Karpas-422 (cell line): Measurements from ENCODE around the gene UBE3D. TPM values are rescaled to one million over a fixed set of nuclear protein-coding genes. Genes with fewer than 3 reads are reported as not detected.

Source experiments
- DNase-seq: peaks from one replicate; pipeline ENCODE4 v3.0.0-alpha.2; 2015
- H2AFZ ChIP-seq: fragments of 200-600 bp; sonication (generic); 2 replicates; pipeline ENCODE4 v1.6.1; 2014; ENCODE audit warnings: antibody characterized with exemption, low read length, mixed read lengths
- H3K27ac ChIP-seq: fragments of 200-600 bp; sonication (generic); 2 replicates; pipeline ENCODE4 v1.5.1; 2014; ENCODE audit warnings: mild to moderate bottlenecking, low read length, moderate library complexity
- H3K27me3 ChIP-seq: fragments of 200-600 bp; sonication (generic); 2 replicates; pipeline ENCODE4 v1.6.1; 2014; ENCODE audit warnings: low read length, mixed read lengths
- H3K36me3 ChIP-seq: fragments of 200-600 bp; sonication (generic); 2 replicates; pipeline ENCODE4 v1.6.1; 2014; ENCODE audit warnings: low read length, mixed read lengths; ENCODE audit not compliant: insufficient read depth
- H3K4me1 ChIP-seq: fragments of 200-600 bp; sonication (generic); 2 replicates; pipeline ENCODE4 v1.6.1; 2014; ENCODE audit warnings: mild to moderate bottlenecking, low read length, mixed read lengths
- H3K4me2 ChIP-seq: fragments of 200-600 bp; sonication (generic); 2 replicates; pipeline ENCODE4 v1.6.1; 2014; ENCODE audit warnings: low read length, low read depth, mild to moderate bottlenecking; ENCODE audit not compliant: poor library complexity, severe bottlenecking
- H3K4me3 ChIP-seq: fragments of 200-600 bp; sonication (generic); 2 replicates; pipeline ENCODE4 v1.5.1; 2014; ENCODE audit warnings: mild to moderate bottlenecking, antibody characterized with exemption, low read length, mixed read lengths
- H3K79me2 ChIP-seq: fragments of 200-600 bp; sonication (generic); 2 replicates; pipeline ENCODE4 v1.6.1; 2014; ENCODE audit warnings: mild to moderate bottlenecking, low read length, mixed read lengths
- H3K9ac ChIP-seq: fragments of 200-600 bp; sonication (generic); 2 replicates; pipeline ENCODE4 v1.6.0; 2014; ENCODE audit warnings: low read length
- H3K9me2 ChIP-seq: fragments of 200-600 bp; sonication (generic), shearing (Covaris generic); replicated peaks from 2 replicates; pipeline ENCODE4 v1.6.0; 2014; ENCODE audit warnings: mild to moderate bottlenecking, low read length, moderate library complexity; ENCODE audit not compliant: insufficient read depth
- H3K9me3 ChIP-seq: fragments of 300-700, 200-600 bp; sonication (generic); 2 replicates; pipeline ENCODE4 v1.6.1; 2014; ENCODE audit warnings: low read length, mixed read lengths
- H4K20me1 ChIP-seq: fragments of 200-600 bp; sonication (generic); 2 replicates; pipeline ENCODE4 v1.6.1; 2014; ENCODE audit warnings: mild to moderate bottlenecking, antibody characterized with exemption, low read length, low read depth; ENCODE audit not compliant: insufficient read depth
- total RNA-seq: library from RNA; depleted of rRNA; stranded (reverse); fragments of >200 nt; shearing (Covaris generic); gene quantifications from 2 replicates; pipeline ENCODE4 v1.2.3, GENCODE V29; 2014; ENCODE audit warnings: low replicate concordance

The UBE3D gene
- total RNA-seq, 1 experiment from 2014 or later: 25.1 TPM

DNA sequence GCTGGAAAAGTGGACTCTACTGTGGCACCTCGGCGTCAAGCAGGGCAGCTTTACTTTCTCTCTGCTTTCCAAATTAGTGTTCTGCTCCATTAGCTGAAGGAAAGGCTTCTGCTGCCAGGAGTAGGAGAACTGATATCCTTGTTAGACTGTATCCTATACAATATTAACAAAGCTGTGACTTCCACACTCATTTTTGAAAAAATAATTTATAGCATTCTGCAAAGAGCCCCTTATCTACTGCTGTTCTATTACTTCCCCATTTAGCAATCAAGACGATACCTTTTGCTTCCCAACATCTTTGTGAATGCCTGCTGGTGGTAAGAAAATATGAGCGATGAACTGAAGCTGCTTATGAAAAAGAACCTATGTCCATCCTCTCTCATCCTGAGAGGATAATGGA is 151.1 kb downstream of the UBE3D start:
- H2AFZ ChIP-seq: no peak overlapping the region
- DNase-seq: no peak
- no peak overlapping the region for H3K9ac ChIP-seq
- no peak overlapping the region for H3K4me3 ChIP-seq
- no peaks in the 10 kb centered on the region for H3K9me3 ChIP-seq
- no peak overlapping the region for H3K4me2 ChIP-seq
- no peaks in the 10 kb centered on the region for H3K79me2 ChIP-seq
- no peaks in the 10 kb centered on the region for H3K27me3 ChIP-seq
- H3K4me1 ChIP-seq: no peaks in the 10 kb centered on the region
- H3K27ac ChIP-seq: no peak overlapping the region
- H3K9me2 ChIP-seq: no peaks in the 10 kb centered on the region
- H3K36me3 ChIP-seq: no peaks in the 10 kb centered on the region
- H4K20me1 ChIP-seq: no peaks in the 10 kb centered on the region

DNA sequence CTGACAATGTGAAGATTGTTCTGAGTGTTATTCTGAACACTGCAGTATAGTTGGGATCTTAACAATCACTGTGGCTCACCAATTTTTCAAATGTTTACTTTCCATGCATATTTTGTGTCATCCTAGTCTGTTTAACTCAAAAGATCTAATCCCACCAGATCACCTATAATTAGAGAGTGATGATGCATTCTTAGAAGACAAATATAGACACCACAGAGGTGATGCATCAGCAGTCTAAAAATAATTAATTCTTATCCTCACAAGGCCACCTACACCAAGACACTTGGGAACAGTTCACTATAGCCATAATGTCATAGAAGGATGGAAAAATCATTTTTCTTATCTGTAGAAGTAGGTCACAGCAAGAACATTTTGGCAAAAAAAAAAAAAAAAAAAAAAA is 154.8 kb downstream of the UBE3D start:
- no peak for DNase-seq
- no peaks in the 10 kb centered on the region for H3K9me3 ChIP-seq
- peaks cover 16% of the 10 kb centered on the region for H3K4me1 ChIP-seq
- H4K20me1 ChIP-seq: no peaks in the 10 kb centered on the region
- no peaks in the 10 kb centered on the region for H3K79me2 ChIP-seq
- H3K36me3 ChIP-seq: no peaks in the 10 kb centered on the region
- no peak overlapping the region for H3K27ac ChIP-seq
- H3K4me3 ChIP-seq: no peak overlapping the region
- H2AFZ ChIP-seq: no peak overlapping the region
- no peak overlapping the region for H3K9ac ChIP-seq
- no peaks in the 10 kb centered on the region for H3K9me2 ChIP-seq
- H3K27me3 ChIP-seq: no peaks in the 10 kb centered on the region
- H3K4me2 ChIP-seq: no peak overlapping the region

- Histone ChIP-seq H2AFZ (no peak overlapping the region), H3K36me3 (no peaks in the 10 kb centered on the region), H3K27ac (no peak overlapping the region), H3K9me3 (no peaks in the 10 kb centered on the region), H3K4me2 (no peak overlapping the region), H3K4me1 (peaks cover 16% of the 10 kb centered on the region), H3K27me3 (no peaks in the 10 kb centered on the region), H3K79me2 (no peaks in the 10 kb centered on the region), H3K4me3 (no peak overlapping the region), H3K9ac (no peak overlapping the region), H3K9me2 (no peaks in the 10 kb centered on the region), H4K20me1 (no peaks in the 10 kb centered on the region)
- DNase-seq: no peak
Observed at GRCh38 chr6:82910395-82910794, 155.2 kb downstream of the UBE3D start.

DNA sequence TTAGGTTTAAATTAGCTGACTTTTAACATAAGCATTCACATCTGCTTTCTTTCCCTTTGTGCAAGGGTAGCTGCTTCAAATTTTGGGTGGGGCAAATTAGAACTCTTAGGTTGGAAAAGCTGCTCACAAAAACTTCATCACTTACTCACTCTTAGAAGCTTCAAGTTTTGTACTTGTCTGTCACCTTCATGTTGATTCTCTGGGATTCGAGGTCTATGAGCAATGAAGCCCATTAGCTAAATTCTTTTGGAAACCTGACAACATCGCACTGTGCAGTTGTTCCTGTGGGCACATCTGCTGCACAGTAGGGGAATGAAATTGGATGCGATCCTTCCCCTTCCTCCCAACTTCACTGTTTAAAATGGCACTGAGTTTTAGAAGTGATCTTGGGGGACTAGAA is 156.1 kb downstream of the UBE3D start:
- Histone ChIP-seq H3K9me3 (no peaks in the 10 kb centered on the region), H3K4me2 (no peak overlapping the region), H2AFZ (no peak overlapping the region), H3K4me1 (peaks cover 16% of the 10 kb centered on the region), H3K79me2 (no peaks in the 10 kb centered on the region), H3K27me3 (no peaks in the 10 kb centered on the region), H3K9me2 (no peaks in the 10 kb centered on the region), H4K20me1 (no peaks in the 10 kb centered on the region), H3K9ac (no peak overlapping the region), H3K36me3 (no peaks in the 10 kb centered on the region), H3K27ac (no peak overlapping the region), H3K4me3 (no peak overlapping the region)
- DNase-seq: no peak

GRCh38 chr6:82908661-82909060 is 157.0 kb downstream of the UBE3D start:
- Histone ChIP-seq H3K9me2 (no peaks in the 10 kb centered on the region), H3K4me1 (peaks cover 16% of the 10 kb centered on the region), H3K27me3 (no peaks in the 10 kb centered on the region), H4K20me1 (no peaks in the 10 kb centered on the region), H3K9me3 (no peaks in the 10 kb centered on the region), H3K27ac (no peak overlapping the region), H3K36me3 (no peaks in the 10 kb centered on the region), H3K9ac (no peak overlapping the region), H3K79me2 (no peaks in the 10 kb centered on the region), H3K4me2 (no peak overlapping the region), H2AFZ (no peak overlapping the region), H3K4me3 (no peak overlapping the region)
- no peak for DNase-seq

DNA sequence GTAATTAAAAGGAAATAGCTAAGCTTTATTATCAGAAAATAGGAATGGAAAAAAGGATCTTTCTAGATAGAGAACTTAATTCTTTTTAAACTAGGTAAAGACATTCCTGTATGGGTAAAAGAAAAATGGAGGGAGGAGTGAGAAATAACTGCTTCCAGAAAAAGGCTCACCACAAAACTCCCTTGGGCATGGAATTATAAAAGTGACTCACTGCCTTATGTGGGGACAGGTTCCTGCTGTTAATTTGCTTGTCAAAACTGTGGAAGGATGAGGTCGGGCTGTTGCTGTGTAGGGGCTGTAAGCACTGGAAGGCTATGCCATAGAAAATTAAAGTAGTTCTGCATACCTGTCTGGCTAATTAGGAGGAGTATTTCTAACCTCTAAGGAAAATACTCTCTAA is 158.7 kb downstream of the UBE3D start:
- H3K4me2 ChIP-seq: peak overlapping the region; percentile 3
- H2AFZ ChIP-seq: no peak overlapping the region
- H3K4me1 ChIP-seq: peaks cover 25% of the 10 kb centered on the region
- H3K79me2 ChIP-seq: no peaks in the 10 kb centered on the region
- DNase-seq: no peak
- H4K20me1 ChIP-seq: no peaks in the 10 kb centered on the region
- H3K27me3 ChIP-seq: no peaks in the 10 kb centered on the region
- H3K27ac ChIP-seq: no peak overlapping the region; the same call in 1 of the 2 replicates
- H3K9me3 ChIP-seq: no peaks in the 10 kb centered on the region
- H3K4me3 ChIP-seq: no peak overlapping the region
- no peak overlapping the region for H3K9ac ChIP-seq
- H3K36me3 ChIP-seq: no peaks in the 10 kb centered on the region
- H3K9me2 ChIP-seq: no peaks in the 10 kb centered on the region

GRCh38 chr6:82906489-82906888 is 159.2 kb downstream of the UBE3D start:
- H2AFZ ChIP-seq: peak overlapping the region; percentile 26; the same call in 1 of the 2 replicates
- DNase-seq: no peak
- H3K9me3 ChIP-seq: no peaks in the 10 kb centered on the region
- H3K27me3 ChIP-seq: no peaks in the 10 kb centered on the region
- no peak overlapping the region for H3K4me2 ChIP-seq
- H3K4me1 ChIP-seq: peaks cover 26% of the 10 kb centered on the region
- H3K27ac ChIP-seq: no peak overlapping the region
- H3K79me2 ChIP-seq: no peaks in the 10 kb centered on the region
- no peaks in the 10 kb centered on the region for H4K20me1 ChIP-seq
- H3K9ac ChIP-seq: no peak overlapping the region
- no peaks in the 10 kb centered on the region for H3K9me2 ChIP-seq
- H3K36me3 ChIP-seq: no peaks in the 10 kb centered on the region
- no peak overlapping the region for H3K4me3 ChIP-seq

GRCh38 chr6:82904860-82905259 is 160.8 kb downstream of the UBE3D start:
- Histone ChIP-seq H3K79me2 (no peaks in the 10 kb centered on the region), H3K4me1 (peaks cover 26% of the 10 kb centered on the region), H3K4me2 (no peak overlapping the region), H3K9ac (no peak overlapping the region), H2AFZ (no peak overlapping the region), H3K4me3 (no peak overlapping the region), H3K27ac (no peak overlapping the region), H3K27me3 (no peaks in the 10 kb centered on the region), H3K9me2 (no peaks in the 10 kb centered on the region), H4K20me1 (no peaks in the 10 kb centered on the region), H3K9me3 (no peaks in the 10 kb centered on the region), H3K36me3 (no peaks in the 10 kb centered on the region)
- no peak for DNase-seq

DNA sequence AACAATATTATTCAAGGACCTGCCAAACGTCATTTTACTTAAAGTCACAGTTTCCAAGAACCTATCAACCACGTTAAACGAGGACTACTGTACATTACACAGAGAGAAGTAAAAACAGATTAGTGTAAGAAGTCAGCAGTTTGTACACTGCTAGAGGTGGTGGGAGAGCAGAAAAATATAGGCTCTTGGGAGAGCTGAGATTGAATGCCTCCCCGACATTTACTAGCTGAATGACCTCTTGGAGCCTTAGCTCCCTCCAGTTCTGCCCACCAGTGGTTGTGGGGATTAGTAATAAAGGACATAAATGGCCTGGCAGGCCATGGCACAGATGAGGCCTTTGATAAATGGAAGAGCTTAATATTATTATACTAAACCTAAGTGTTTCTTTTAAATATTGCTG is 161.4 kb downstream of the UBE3D start:
- H3K27ac ChIP-seq: no peak overlapping the region

More for the DNA sequence above, 161.4 kb downstream of the UBE3D start:
- no peaks in the 10 kb centered on the region for H3K36me3 ChIP-seq
- peaks cover 26% of the 10 kb centered on the region for H3K4me1 ChIP-seq
- no peaks in the 10 kb centered on the region for H3K27me3 ChIP-seq
- no peak overlapping the region for H3K9ac ChIP-seq
- no peak overlapping the region for H3K4me2 ChIP-seq
- H2AFZ ChIP-seq: no peak overlapping the region
- H3K9me2 ChIP-seq: no peaks in the 10 kb centered on the region
- H3K79me2 ChIP-seq: no peaks in the 10 kb centered on the region
- DNase-seq: no peak
- H3K9me3 ChIP-seq: no peaks in the 10 kb centered on the region
- no peaks in the 10 kb centered on the region for H4K20me1 ChIP-seq
- no peak overlapping the region for H3K4me3 ChIP-seq
